ENCODE results near the gene TEX19.

Gene TEX19

GRCh38 chr17:82328141-82328993, 30.7 kb upstream of the TEX19 start:
- no peaks in the 10 kb centered on the region for H3K36me3 ChIP-seq (ENCODE audit: insufficient read depth, low read length)
- no peak overlapping the region for H2AFZ ChIP-seq (ENCODE audit: low read length)
- H3K9me3 ChIP-seq (ENCODE audit: low read length): no peaks in the 10 kb centered on the region
- no peak overlapping the region for H3K4me2 ChIP-seq (ENCODE audit: low read length)
- peaks cover 12% of the 10 kb centered on the region for H3K27me3 ChIP-seq (ENCODE audit: insufficient read depth, low read length)
- no peak overlapping the region for H3K9ac ChIP-seq (ENCODE audit: low read length)
- H4K20me1 ChIP-seq (ENCODE audit: insufficient read depth, low read length): no peaks in the 10 kb centered on the region
- TF ChIP-seq, protein P1, sequence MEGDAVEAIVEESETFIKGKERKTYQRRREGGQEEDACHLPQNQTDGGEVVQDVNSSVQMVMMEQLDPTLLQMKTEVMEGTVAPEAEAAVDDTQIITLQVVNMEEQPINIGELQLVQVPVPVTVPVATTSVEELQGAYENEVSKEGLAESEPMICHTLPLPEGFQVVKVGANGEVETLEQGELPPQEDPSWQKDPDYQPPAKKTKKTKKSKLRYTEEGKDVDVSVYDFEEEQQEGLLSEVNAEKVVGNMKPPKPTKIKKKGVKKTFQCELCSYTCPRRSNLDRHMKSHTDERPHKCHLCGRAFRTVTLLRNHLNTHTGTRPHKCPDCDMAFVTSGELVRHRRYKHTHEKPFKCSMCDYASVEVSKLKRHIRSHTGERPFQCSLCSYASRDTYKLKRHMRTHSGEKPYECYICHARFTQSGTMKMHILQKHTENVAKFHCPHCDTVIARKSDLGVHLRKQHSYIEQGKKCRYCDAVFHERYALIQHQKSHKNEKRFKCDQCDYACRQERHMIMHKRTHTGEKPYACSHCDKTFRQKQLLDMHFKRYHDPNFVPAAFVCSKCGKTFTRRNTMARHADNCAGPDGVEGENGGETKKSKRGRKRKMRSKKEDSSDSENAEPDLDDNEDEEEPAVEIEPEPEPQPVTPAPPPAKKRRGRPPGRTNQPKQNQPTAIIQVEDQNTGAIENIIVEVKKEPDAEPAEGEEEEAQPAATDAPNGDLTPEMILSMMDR (IDR thresholded peaks at IDR 0.05; ENCODE audit: low read length): no peak
- no peak for TF ChIP-seq EZH2 (IDR thresholded peaks at IDR 0.05; ENCODE audit: borderline replicate concordance, low read length)
- H3K4me1 ChIP-seq (ENCODE audit: insufficient read depth, low read length, severe bottlenecking): no peaks in the 10 kb centered on the region
- no peak overlapping the region for H3K4me3 ChIP-seq (ENCODE audit: low read depth, low read length, poor library complexity, severe bottlenecking)
- H3F3A ChIP-seq (ENCODE audit: insufficient read depth, low read length): no peaks in the 10 kb centered on the region
- H3K79me2 ChIP-seq (ENCODE audit: insufficient read depth, low read length): no peaks in the 10 kb centered on the region
- no peaks in the 10 kb centered on the region for H3K9me2 ChIP-seq (ENCODE audit: low read depth, low read length)
- H3K27ac ChIP-seq (ENCODE audit: low read depth, low read length, poor library complexity, severe bottlenecking): no peak overlapping the region

- Histone ChIP-seq H3K79me2 (ENCODE audit: insufficient read depth, low read length) (no peaks in the 10 kb centered on the region), H3K36me3 (ENCODE audit: insufficient read depth, low read length) (no peaks in the 10 kb centered on the region), H3K4me2 (ENCODE audit: low read length) (no peak overlapping the region), H3K9ac (ENCODE audit: low read length) (no peak overlapping the region), H2AFZ (ENCODE audit: low read length) (no peak overlapping the region), H3F3A (ENCODE audit: insufficient read depth, low read length) (no peaks in the 10 kb centered on the region), H4K20me1 (ENCODE audit: insufficient read depth, low read length) (no peaks in the 10 kb centered on the region), H3K27me3 (ENCODE audit: insufficient read depth, low read length) (peaks cover 12% of the 10 kb centered on the region), H3K9me3 (ENCODE audit: low read length) (no peaks in the 10 kb centered on the region), H3K9me2 (ENCODE audit: low read depth, low read length) (no peaks in the 10 kb centered on the region), H3K4me1 (ENCODE audit: insufficient read depth, low read length, severe bottlenecking) (no peaks in the 10 kb centered on the region), H3K27ac (ENCODE audit: low read depth, low read length, poor library complexity, severe bottlenecking) (no peak overlapping the region), H3K4me3 (ENCODE audit: low read depth, low read length, poor library complexity, severe bottlenecking) (no peak overlapping the region)
- no peak for TF ChIP-seq EZH2 (IDR thresholded peaks at IDR 0.05; ENCODE audit: borderline replicate concordance, low read length)
- TF ChIP-seq, protein P1 (IDR thresholded peaks at IDR 0.05; ENCODE audit: low read length): no peak
Observed at GRCh38 chr17:82328994-82329507, 30.0 kb upstream of the TEX19 start.

- Histone ChIP-seq H3K4me2 (ENCODE audit: low read length) (no peak overlapping the region), H4K20me1 (ENCODE audit: insufficient read depth, low read length) (no peaks in the 10 kb centered on the region), H3F3A (ENCODE audit: insufficient read depth, low read length) (no peaks in the 10 kb centered on the region), H3K36me3 (ENCODE audit: insufficient read depth, low read length) (no peaks in the 10 kb centered on the region), H3K9me2 (ENCODE audit: low read depth, low read length) (no peaks in the 10 kb centered on the region), H3K27me3 (ENCODE audit: insufficient read depth, low read length) (peaks cover 14% of the 10 kb centered on the region), H2AFZ (ENCODE audit: low read length) (no peak overlapping the region), H3K4me3 (ENCODE audit: low read depth, low read length, poor library complexity, severe bottlenecking) (no peak overlapping the region), H3K9me3 (ENCODE audit: low read length) (no peaks in the 10 kb centered on the region), H3K27ac (ENCODE audit: low read depth, low read length, poor library complexity, severe bottlenecking) (no peak overlapping the region), H3K9ac (ENCODE audit: low read length) (no peak overlapping the region), H3K4me1 (ENCODE audit: insufficient read depth, low read length, severe bottlenecking) (peaks cover 1% of the 10 kb centered on the region), H3K79me2 (ENCODE audit: insufficient read depth, low read length) (no peaks in the 10 kb centered on the region)
- TF ChIP-seq EZH2 (IDR thresholded peaks at IDR 0.05; ENCODE audit: borderline replicate concordance, low read length): no peak
- TF ChIP-seq, protein P1 (IDR thresholded peaks at IDR 0.05; ENCODE audit: low read length): no peak
Observed at GRCh38 chr17:82329683-82330321, 29.2 kb upstream of the TEX19 start.

Data from OCI-LY1 (cell line).